ENCODE results near the gene NTMT1.

- no peak for TF ChIP-seq YY1 (IDR thresholded peaks at IDR 0.05; ENCODE audit: insufficient read depth, insufficient read length)
- no peak for TF ChIP-seq ZNF274 (IDR thresholded peaks at IDR 0.05; ENCODE audit: low read depth, low read length)
- no peak for TF ChIP-seq SUZ12 (IDR thresholded peaks at IDR 0.05; ENCODE audit: extremely low read depth, insufficient read depth, insufficient read length)
Observed at GRCh38 chr9:129648764-129649115, 22.8 kb downstream of the NTMT1 start.
